ENCODE data around the gene GLCE.
"Not testable (repeated sequence)": the region's sequence is repeated elsewhere in the genome, so short reads cannot be mapped to it uniquely, and the experiment has no call there.

GLCE gene

DNA sequence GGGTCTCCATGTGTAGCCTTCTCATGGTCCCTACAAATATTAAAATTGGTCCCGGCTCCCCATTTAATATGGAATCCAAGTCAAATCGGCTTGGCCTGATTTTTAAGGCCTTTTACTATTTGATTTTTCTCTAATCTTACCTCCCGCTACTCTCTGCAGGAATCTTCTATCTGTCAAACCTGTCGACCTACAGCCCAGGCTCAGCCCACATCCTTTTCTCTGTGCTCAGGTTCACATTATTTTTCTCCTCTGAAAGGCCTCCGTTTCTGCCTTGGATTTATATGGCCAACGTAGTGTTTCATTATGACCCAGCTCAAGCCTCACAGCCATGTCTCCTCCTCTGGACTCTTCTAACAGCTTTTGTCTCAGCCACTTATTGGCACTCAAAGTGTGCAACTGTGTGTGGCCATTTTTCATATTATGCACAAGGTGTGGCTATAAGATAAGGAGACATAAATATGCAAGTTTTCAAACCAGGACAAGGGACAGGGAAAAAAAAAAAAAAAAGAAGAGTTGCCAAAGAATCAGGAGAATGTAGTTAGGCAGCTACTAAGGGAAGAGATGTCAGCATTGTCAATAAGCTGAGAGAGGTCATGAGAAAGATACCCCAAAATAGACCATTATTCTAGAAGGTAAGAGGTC, 2.1 kb upstream of the GLCE start:
- DNase-seq (ENCODE audit: low read depth in 2 of 3, low spot score in 2 of 3): no peak

DNA sequence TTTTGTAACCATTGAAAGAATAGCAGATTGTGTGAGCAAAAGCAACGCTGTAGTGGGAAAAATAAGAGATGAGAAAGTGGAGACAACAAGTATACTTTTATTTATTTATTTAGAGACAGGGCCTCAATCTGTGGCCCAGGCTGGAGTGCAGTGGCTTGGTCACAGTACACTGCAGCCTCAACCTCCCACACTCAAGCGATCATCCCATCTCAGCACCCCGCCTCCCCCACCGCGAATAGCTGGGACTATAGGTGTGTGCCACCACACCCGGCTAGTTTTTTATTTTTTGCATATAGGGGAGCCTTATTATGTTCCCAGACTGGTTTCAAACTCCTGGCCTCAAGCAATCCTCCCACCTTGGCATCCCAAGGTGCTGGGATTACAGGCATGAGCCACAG, 1.6 kb upstream of the GLCE start:
- DNase-seq (ENCODE audit: low read depth in 2 of 3, low spot score in 2 of 3): no peak

DNA sequence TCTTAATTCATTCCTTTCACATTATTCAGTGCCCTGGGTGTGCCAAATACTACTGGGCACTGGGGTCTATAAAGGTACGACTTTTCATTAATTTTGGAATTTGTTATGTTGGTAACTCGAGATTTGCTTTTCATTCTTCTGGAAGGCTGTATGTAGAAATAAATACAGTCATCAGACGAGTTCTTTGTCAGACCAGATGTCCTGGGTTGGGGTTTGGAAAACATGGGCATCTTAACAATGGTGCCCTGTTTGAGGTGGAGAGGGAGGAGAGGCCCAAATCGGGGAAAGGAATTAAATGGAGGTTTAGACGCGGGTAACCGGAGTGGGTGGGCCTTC, 662 bp upstream of the GLCE start:
- no peak for DNase-seq (ENCODE audit: low read depth in 2 of 3, low spot score in 2 of 3)

DNA sequence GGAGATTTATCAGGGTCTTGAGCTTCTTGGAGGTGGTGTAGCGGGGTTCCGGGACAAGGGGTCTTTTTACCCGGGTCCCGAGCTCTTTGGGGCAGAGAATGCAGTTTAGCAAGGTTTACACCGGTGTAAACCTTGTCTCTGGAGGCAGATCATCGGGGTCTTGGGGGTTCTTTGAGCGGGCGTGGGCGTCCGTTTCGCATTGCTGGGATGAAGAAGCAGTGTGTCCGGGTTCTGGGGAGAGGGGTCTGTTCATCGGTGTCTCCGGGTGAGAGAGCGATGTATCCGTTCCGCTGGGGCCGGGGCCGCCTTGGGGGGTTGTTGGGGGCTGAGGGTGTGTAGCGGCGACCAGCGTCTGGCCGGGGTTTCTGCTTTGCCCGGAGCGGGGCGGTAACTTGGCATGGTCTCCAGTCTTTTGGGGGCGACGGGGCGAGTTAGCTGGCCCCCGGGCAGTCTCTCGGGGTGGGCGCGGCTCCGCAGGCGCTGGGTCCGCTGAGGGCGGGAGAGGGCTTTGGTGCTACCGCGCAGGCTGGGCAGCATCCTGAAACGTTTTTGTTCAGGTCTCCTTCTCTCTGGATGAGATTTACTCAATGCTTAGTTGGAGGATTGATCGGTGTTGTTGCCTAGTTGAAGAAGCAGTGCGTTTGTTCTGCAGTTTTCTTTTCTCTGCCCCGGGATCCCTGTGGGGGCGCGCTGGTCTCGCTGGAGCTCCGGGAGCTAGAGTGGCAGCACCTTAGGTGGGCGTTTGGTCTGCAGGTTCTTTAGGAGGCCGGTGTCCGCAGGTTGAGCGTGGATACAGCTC, 843 bp downstream of the GLCE start:
- peak; percentile 3 to 7 (median 4) for DNase-seq (ENCODE audit: low read depth in 2 of 3, low spot score in 2 of 3)

DNA sequence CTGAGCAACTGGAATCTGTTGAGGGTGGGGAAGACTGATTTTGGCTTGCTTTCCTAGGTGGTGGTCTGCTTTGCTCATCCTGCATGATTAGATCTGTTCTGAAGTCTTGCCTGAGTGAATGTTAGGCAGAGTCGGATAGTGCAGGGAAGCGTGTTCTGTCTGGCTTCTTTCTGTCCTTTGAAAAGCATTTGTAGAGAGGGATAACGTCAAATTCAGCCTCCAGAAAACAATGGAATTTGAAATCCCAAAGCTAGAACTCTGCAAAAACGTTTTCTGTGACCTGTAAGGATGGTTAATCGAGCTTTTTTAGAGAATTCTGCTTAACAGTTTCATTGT, 1.4 kb downstream of the GLCE start:
- no peak for DNase-seq (ENCODE audit: low read depth in 2 of 3, low spot score in 2 of 3)

DNA sequence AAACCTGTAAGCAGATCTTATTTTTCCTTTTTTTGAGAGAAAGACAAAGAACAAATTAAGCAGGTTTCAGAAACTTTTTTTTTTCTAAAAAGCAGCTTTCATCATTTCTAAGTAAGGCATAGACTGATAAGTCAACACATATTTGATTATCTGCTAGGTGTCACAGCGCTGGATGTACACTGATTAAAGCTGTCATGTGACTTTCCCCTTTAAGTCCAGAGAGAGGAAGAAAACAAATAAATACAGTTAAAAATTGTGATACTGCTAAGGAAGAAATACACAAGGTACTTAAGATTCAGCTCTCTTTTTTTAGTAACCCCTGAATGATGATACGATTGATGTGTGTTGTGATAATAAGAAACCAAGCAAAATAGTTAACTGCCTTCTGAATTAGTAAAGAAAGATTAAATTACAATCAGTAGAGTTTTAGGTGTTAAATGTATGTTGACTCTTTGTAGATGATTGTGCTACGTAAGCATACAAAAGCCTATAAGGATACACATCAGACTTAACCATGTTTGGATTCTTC, 2.8 kb downstream of the GLCE start:
- no peak for DNase-seq (ENCODE audit: low read depth in 2 of 3, low spot score in 2 of 3)

DNA sequence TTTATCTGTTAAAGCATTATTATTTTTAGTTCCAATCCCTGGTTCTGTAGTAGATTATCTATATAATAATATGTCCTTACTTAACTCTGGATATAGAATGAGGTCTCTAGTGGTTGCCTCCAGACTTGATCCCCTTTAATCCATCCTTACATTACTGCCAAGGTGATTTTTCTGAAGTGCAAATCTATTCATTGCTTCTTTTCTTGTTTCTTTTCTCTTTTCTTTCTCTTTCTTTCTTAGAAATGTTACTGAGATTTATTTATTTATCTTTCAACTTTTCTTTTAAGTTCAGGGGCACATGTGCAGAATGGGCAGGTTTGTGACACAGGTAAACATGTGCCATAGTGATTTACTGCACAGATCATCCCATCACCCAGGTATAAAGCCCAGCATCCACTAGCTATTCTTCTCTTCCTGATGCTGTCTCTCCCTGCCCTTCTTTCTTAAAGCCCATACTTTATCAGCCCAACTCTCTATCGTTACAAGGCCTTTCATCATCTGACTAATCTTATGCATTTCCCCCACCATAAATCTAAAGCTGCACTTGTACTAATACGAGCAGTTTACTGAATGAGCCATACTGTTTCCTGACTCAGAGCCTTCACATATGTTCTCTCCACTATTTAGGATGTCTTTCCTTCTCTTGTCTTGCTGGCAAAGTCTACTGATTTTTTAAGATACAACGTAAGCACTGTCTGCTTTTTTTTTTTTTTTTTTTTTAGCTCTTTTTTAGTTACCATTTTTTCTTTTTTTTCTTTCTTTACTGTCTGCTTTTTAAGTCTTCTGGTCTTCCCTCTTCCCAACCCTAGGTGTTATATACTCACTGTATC, 4.6 kb downstream of the GLCE start:
- DNase-seq (ENCODE audit: low read depth in 2 of 3, low spot score in 2 of 3): no peak

DNA sequence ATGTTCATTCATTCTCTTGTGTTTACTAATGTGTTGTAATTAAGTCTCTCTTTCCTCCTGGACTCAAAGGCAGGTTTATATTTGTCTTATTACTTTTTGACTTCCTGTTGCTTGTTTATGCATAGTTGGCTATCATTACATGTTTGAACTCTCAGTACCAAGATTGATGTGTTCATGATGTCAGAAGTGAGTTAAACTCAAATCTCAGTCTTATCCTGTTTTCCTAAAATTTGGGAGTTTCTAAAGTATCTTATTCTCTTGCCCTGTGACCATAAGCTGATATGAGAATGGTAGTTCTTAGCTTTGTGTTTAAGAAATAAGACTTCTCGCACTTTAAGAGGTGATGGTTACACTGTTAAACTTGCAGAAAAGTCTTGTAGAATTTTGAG, 5.2 kb downstream of the GLCE start:
- DNase-seq (ENCODE audit: low read depth in 2 of 3, low spot score in 2 of 3): no peak

DNA sequence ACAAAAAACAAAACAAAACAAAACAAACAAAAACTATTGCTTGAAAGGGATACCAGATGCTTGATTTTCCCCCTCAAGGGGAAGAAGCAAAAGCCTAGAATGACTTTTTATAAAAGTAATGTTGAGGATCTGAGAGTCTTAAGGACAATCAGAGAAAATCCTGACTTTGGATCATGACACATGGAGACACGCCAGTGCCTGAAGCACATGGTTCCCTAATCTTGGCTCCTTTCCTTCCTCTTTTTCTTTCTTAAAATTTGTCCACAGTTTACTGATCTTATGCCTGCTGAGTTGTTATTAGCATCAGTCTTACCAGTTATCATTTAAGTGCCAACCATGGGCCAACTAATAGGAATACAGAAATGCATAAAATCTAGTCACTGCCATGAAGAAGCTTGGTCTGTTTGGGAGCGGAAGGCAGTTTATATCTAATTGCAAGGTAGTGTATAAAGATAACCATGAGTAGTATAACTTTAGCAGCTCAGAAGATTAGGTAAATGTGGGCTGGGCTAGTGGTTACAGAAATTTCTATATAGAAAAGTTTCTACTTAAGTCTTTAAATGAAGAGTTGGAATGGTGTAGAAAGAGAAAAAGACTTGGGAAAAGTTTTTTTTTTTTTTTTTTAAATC, 6.9 kb downstream of the GLCE start:
- DNase-seq (ENCODE audit: low read depth in 2 of 3, low spot score in 2 of 3): no peak

GRCh38 chr15:69168361-69168760, 7.9 kb downstream of the GLCE start:
- DNase-seq (ENCODE audit: low read depth in 2 of 3, low spot score in 2 of 3): not testable (repeated sequence)

DNA sequence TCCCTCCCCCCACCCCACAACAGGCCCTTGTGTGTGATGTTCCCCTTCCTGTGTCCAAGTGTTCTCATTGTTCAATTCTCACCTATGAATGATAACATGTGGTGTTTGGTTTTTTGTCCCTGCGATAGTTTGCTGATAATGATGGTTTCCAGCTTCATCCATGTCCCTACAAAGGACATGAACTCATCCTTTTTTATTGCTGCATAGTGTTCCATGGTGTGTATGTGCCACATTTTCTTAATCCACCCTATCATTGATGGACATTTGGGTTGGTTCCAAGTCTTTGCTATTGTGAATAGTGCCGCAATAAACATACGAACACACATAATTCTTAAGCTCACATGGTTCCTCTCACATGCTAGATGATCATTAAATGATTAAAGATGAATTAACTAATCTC, 9.1 kb downstream of the GLCE start:
- not testable (repeated sequence) for DNase-seq (ENCODE audit: low read depth in 2 of 3, low spot score in 2 of 3)

DNA sequence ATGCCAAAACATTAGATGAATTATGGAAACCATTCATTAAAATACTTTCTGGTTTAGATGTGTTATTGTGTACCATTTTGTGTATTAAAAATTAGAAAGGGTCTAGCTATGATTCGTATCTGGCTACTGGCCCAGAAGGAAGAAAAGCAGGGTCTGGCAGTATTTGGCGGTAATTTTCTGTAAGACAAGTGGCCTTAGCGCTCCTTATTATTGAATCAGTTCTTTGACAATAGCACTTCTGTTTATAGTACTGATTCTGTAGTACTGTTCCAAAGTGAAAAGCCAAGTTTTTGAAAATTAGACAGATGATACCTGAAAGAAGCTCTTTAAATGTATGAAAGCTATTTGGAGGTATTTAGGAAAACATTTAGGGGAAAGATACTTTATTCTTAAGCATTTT, 10.2 kb downstream of the GLCE start:
- no peak for DNase-seq (ENCODE audit: low read depth in 2 of 3, low spot score in 2 of 3)

DNA sequence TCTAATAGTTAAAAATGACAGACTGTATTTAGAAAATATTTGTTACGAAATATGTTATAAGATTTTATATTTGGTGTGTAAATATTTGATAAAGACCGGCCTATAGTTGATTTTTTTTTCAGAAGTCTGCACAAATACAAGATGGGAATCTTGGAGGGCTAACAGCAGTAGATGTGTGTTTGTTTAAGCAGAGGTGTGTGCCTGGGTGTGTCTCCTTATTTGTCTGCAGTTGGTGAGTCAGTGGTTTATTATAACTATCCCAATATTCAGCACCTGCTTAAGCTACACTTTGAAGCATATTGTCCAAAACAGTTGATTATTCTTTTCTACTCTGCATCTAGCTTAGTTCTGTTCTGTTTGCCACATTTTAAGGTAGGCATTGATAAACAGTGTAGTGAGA, 12.4 kb downstream of the GLCE start:
- DNase-seq (ENCODE audit: low read depth in 2 of 3, low spot score in 2 of 3): no peak

GRCh38 chr15:69175536-69175935, 15.1 kb downstream of the GLCE start:
- DNase-seq (ENCODE audit: low read depth in 2 of 3, low spot score in 2 of 3): no peak

DNA sequence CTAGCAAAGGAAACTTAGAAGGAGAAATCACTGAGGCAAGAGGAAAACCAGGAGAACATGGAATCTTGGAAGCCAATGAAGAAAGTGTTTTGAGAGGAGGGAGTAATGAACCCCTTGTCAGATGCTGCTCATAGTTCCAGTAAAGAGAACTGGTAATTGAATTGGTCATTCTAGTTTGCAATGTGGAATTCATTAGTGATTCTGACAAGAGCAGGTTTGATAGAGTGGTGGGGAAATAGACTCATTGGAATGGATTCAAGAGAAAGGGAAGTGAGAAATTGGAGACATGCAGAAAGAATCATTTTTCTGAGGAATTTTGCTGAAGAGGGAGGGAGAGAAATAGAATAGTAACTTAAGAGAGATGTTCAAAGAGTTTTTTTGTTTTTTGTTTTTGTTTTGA, 21.0 kb downstream of the GLCE start:
- no peak for DNase-seq (ENCODE audit: low read depth in 2 of 3, low spot score in 2 of 3)

DNA sequence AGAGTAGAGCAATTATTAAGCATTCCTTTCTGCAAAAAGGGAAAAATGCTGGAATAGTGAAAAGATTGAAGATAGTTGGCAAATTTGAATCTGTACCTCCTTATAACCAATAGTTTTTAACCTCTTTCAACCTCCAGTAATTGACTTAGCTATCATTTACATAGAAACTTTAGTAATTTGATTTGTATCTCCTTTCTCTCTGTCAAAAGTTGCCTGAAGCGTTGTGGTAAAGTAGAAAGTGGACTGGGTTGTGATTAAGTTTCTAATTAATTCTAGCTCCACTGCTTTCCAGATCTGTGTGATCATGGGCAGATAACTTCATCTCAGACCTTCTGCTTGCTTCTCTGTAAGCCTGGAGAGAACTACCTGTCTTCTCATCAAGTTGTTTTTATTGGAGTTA, 24.8 kb downstream of the GLCE start:
- DNase-seq (ENCODE audit: low read depth in 2 of 3, low spot score in 2 of 3): no peak

- DNase-seq (ENCODE audit: low read depth in 2 of 3, low spot score in 2 of 3): no peak
These were observed 25.3 kb downstream of the GLCE start for GRCh38 chr15:69185706-69186105.

- no peak for DNase-seq (ENCODE audit: low read depth in 2 of 3, low spot score in 2 of 3)
These were observed 28.7 kb downstream of the GLCE start for GRCh38 chr15:69189157-69189556.

DNA sequence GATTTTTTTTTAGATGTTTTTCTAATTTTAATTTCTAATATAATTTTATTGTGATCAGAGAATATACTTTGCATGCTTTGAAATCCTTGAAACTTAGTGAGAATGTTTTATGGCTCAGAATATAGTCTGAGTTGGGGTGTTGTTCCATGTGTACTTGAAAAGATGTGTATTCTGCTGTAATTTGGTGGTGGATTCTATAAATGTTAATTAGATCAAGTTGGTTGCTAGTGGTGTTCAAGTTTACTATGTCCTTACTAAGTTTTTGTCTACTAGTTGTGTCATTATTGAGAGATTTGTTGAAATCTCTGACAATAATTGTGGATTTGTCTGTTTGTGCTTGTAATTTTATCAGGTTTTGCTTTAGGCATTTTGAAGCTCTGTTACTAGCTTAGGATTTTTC, 29.7 kb downstream of the GLCE start:
- no peak for DNase-seq (ENCODE audit: low read depth in 2 of 3, low spot score in 2 of 3)

GRCh38 chr15:69190504-69190903, 30.1 kb downstream of the GLCE start:
- DNase-seq (ENCODE audit: low read depth in 2 of 3, low spot score in 2 of 3): no peak

GRCh38 chr15:69194025-69194827, 33.8 kb downstream of the GLCE start:
- no peak for DNase-seq (ENCODE audit: low read depth in 2 of 3, low spot score in 2 of 3)

Data from activated CD8-positive, alpha-beta memory T cell treated with anti-CD3 and anti-CD28 coated beads for 48 hours (primary cell).